HEK293T (cell line): ENCODE data around the gene GARNL3.

Experiments used
- CTCF ChIA-PET: fragments of 350-600 bp; formaldehyde crosslinking; extraction: SDS; loops from one replicate; lab custom pipeline; 2021; ENCODE audit warnings: antibody characterized with exemption, inconsistent platforms; lab: Yijun Ruan, JAX
- POLR2A ChIA-PET: fragments of 350-600 bp; formaldehyde crosslinking; extraction: SDS; loops from one replicate; lab custom pipeline; 2020; ENCODE audit warnings: antibody characterized with exemption, inconsistent platforms; lab: Yijun Ruan, JAX
- DNase-seq: peaks from one replicate; pipeline ENCODE4 v3.0.0; 2012; ENCODE audit warnings: mixed read lengths; ENCODE audit errors: extremely low spot score
- ARNT ChIP-seq: fragments of 450-650 bp; IDR thresholded peaks from 2 replicates; pipeline ENCODE4 v1.6.1; 2017; ENCODE audit warnings: mild to moderate bottlenecking
- BHLHE40 ChIP-seq: fragments of 450-650 bp; IDR thresholded peaks from 2 replicates; pipeline ENCODE4 v1.6.1; 2016; ENCODE audit warnings: mild to moderate bottlenecking, moderate library complexity, borderline replicate concordance
- CTBP1 ChIP-seq: fragments of 450-650 bp; IDR thresholded peaks from 2 replicates; pipeline ENCODE4 v1.6.1; 2016; ENCODE audit warnings: borderline replicate concordance
- ELF4 ChIP-seq: fragments of 450-650 bp; IDR thresholded peaks from 2 replicates; pipeline ENCODE4 v1.6.1; 2017; ENCODE audit warnings: antibody characterized with exemption
- FOXA1 ChIP-seq: fragments of 450-650 bp; IDR thresholded peaks from 2 replicates; pipeline ENCODE4 v1.6.1; 2016; ENCODE audit warnings: mild to moderate bottlenecking
- FOXK2 ChIP-seq: fragments of 450-650 bp; IDR thresholded peaks from 2 replicates; pipeline ENCODE4 v1.6.1; 2016; ENCODE audit warnings: mild to moderate bottlenecking
- FOXM1 ChIP-seq: fragments of 450-650 bp; IDR thresholded peaks from 2 replicates; pipeline ENCODE4 v1.6.1; 2017; ENCODE audit warnings: mild to moderate bottlenecking, borderline replicate concordance
- HDGF ChIP-seq: fragments of 450-650 bp; IDR thresholded peaks from 2 replicates; pipeline ENCODE4 v1.6.1; 2017; ENCODE audit warnings: antibody characterized with exemption, borderline replicate concordance
- L3MBTL2 ChIP-seq: fragments of 450-650 bp; conservative IDR thresholded peaks from 2 replicates; pipeline ENCODE4 v1.6.1; 2016; ENCODE audit warnings: mild to moderate bottlenecking
- LEF1 ChIP-seq: fragments of 450-650 bp; IDR thresholded peaks from 2 replicates; pipeline ENCODE4 v1.6.1; 2017; ENCODE audit warnings: mild to moderate bottlenecking, borderline replicate concordance
- NFRKB ChIP-seq: fragments of 450-650 bp; IDR thresholded peaks from 2 replicates; pipeline ENCODE4 v1.6.1; 2016; ENCODE audit warnings: mild to moderate bottlenecking, moderate library complexity
- PKNOX1 ChIP-seq: fragments of 450-650 bp; IDR thresholded peaks from 2 replicates; pipeline ENCODE4 v1.6.1; 2016
- SP1 ChIP-seq: fragments of 450-650 bp; IDR thresholded peaks from 2 replicates; pipeline ENCODE4 v1.6.1; 2017
- SUZ12 ChIP-seq: fragments of 450-650 bp; IDR thresholded peaks from 2 replicates; pipeline ENCODE4 v1.6.1; 2016; ENCODE audit warnings: mild to moderate bottlenecking
- TARDBP ChIP-seq: fragments of 450-650 bp; IDR thresholded peaks from 2 replicates; pipeline ENCODE4 v1.6.1; 2016
- ZNF384 ChIP-seq: fragments of 450-650 bp; IDR thresholded peaks from 2 replicates; pipeline ENCODE4 v1.6.1; 2016

Gene GARNL3

GRCh38 chr9:127307802-127308201, 43.2 kb downstream of the GARNL3 start:
- TF ChIP-seq CTBP1: no peak
- TF ChIP-seq L3MBTL2: no peak
- no peak for TF ChIP-seq BHLHE40
- no peak for TF ChIP-seq NFRKB
- TF ChIP-seq LEF1: no peak
- no peak for TF ChIP-seq SUZ12
- TF ChIP-seq TARDBP: no peak
- no peak for TF ChIP-seq ARNT
- no peak for TF ChIP-seq HDGF
- no peak for DNase-seq
- CTCF ChIA-PET: no interaction called here
- POLR2A ChIA-PET: no interaction called here

GRCh38 chr9:127308652-127309434, 44.3 kb downstream of the GARNL3 start:
- DNase-seq: no peak
- POLR2A ChIA-PET: interaction anchor here (0.7 kb wide), 1 partner anchor 10 kb away, joined by 3 read pairs; no protein-coding TSS in a partner anchor
- CTCF ChIA-PET: interaction anchor here (1.1 kb wide), 1 partner anchor 111 kb away, joined by 3 read pairs; no protein-coding TSS in a partner anchor
- TF ChIP-seq SUZ12 (no peak), ARNT (no peak), TARDBP (no peak)

GRCh38 chr9:127309715-127310114, 45.1 kb downstream of the GARNL3 start:
- CTCF ChIA-PET: interaction anchor here (1.1 kb wide), 1 partner anchor 112 kb away, joined by 3 read pairs; no protein-coding TSS in a partner anchor
- POLR2A ChIA-PET: no interaction called here

GRCh38 chr9:127311239-127311741, 46.7 kb downstream of the GARNL3 start:
- CTCF ChIA-PET: interaction anchor here (0.7 to 1.4 kb wide), 2 partner anchors 9 to 45 kb away, joined by 4 to 5 read pairs; no protein-coding TSS in a partner anchor
- TF ChIP-seq BHLHE40 (no peak), ZNF384 (no peak), ELF4 (no peak), ARNT (no peak), FOXM1 (no peak), HDGF (no peak), CTBP1 (no peak), TARDBP (no peak), LEF1 (no peak), FOXK2 (no peak), NFRKB (no peak), SUZ12 (no peak), L3MBTL2 (no peak)
- POLR2A ChIA-PET: no interaction called here
- no peak for DNase-seq

More at GRCh38 chr9:127309715-127310114, 45.1 kb downstream of the GARNL3 start:
- TF ChIP-seq SP1: no peak
- TF ChIP-seq HDGF: no peak
- TF ChIP-seq FOXM1: no peak
- no peak for TF ChIP-seq NFRKB
- no peak for TF ChIP-seq ELF4
- DNase-seq: no peak

- no peak for DNase-seq
- POLR2A ChIA-PET: no interaction called here
- TF ChIP-seq TARDBP (no peak), ZNF384 (no peak), L3MBTL2 (no peak), PKNOX1 (no peak), FOXM1 (no peak), BHLHE40 (no peak)
- CTCF ChIA-PET: no interaction called here
Measured at GRCh38 chr9:127313042-127313560, 48.5 kb downstream of the GARNL3 start.

GRCh38 chr9:127314911-127315310, 50.3 kb downstream of the GARNL3 start:
- no peak for TF ChIP-seq FOXK2
- TF ChIP-seq FOXA1: no peak
- no peak for TF ChIP-seq SUZ12
- TF ChIP-seq L3MBTL2: no peak
- no peak for TF ChIP-seq BHLHE40
- no peak for TF ChIP-seq ARNT
- no peak for TF ChIP-seq PKNOX1

GRCh38 chr9:127316586-127317323, 52.2 kb downstream of the GARNL3 start:
- ChIA-PET CTCF (no interaction called here), POLR2A (no interaction called here)
- no peak for DNase-seq
- no peak for TF ChIP-seq FOXM1
- no peak for TF ChIP-seq L3MBTL2

More at GRCh38 chr9:127314911-127315310, 50.3 kb downstream of the GARNL3 start:
- ChIA-PET POLR2A (no interaction called here), CTCF (no interaction called here)
- no peak for DNase-seq
